Breast epithelium (tissue), 4 donors: ENCODE data around the gene DUSP23. TPM values are rescaled to one million over a fixed set of nuclear protein-coding genes. Genes with fewer than 3 reads are reported as not detected.

Experiments used
- DNase-seq, 2 donors: peaks; one replicate each; pipeline ENCODE4 v3.0.0-alpha.2; 2019; ENCODE audit warnings: low spot score in 2 of 2
- H3K27ac ChIP-seq, 2 donors: fragments of 200-600 bp; sonication (generic) in 1 of 2; one replicate each; pipeline ENCODE4 v1.5.1; 2016 to 2019; ENCODE audit warnings: mild to moderate bottlenecking in 1 of 2
- H3K27me3 ChIP-seq, 2 donors: fragments of 200-600 bp; sonication (generic) in 1 of 2; one replicate each; pipeline versions ENCODE4 v1.5.1 to v1.6.0; 2017 to 2019; ENCODE audit warnings: control low read depth in 1 of 2, mild to moderate bottlenecking in 1 of 2
- H3K36me3 ChIP-seq: fragments of 200-600 bp; one replicate; pipeline ENCODE4 v1.5.1; 2019
- H3K4me1 ChIP-seq, 2 donors: fragments of 200-600 bp; sonication (generic); one replicate each; pipeline ENCODE4 v1.5.1; 2016 to 2019; ENCODE audit warnings: control low read depth in 1 of 2
- H3K4me3 ChIP-seq, 3 donors: fragments of 200-600 bp; sonication (generic); 1 replicate in 2 of 3; 2 replicates in 1 of 3; pipeline ENCODE4 v1.5.1; 2016 to 2019; ENCODE audit warnings: mild to moderate bottlenecking in 3 of 3, moderate library complexity in 2 of 3
- H3K9me3 ChIP-seq, 2 donors: fragments of 200-600 bp; sonication (generic) in 1 of 2; one replicate each; pipeline ENCODE4 v1.5.1; 2016 to 2019; ENCODE audit warnings: control low read depth in 1 of 2
- POLR2A ChIP-seq: fragments of 450-650 bp; IDR thresholded peaks from one replicate; pipeline ENCODE4 v1.6.1; 2016; ENCODE audit warnings: antibody characterized with exemption, mild to moderate bottlenecking, moderate library complexity
- POLR2AphosphoS5 ChIP-seq, 3 donors: sonication (generic); formaldehyde crosslinking; IDR thresholded peaks; one replicate each; pipeline ENCODE4 v1.6.1; 2017; ENCODE audit warnings: antibody characterized with exemption in 3 of 3
- intact Hi-C: fragments of 100-400 bp; cut with DNase I; formaldehyde crosslinking; loops from one replicate; pipeline ENCODE4 v1.15.1; 2023; ENCODE audit warnings: low total_unique reads
- total RNA-seq, 3 donors: library from RNA; depleted of rRNA; stranded (reverse); fragments of >200 nt; gene quantifications; one replicate each; pipeline ENCODE4 v1.1.0, GENCODE V29; 2016
- TF ChIP-seq, protein P1 (sequence below), 3 donors: fragments of 450-650 bp; IDR thresholded peaks; one replicate each; pipeline ENCODE4 v1.5.1; 2016 to 2017; ENCODE audit warnings: antibody characterized with exemption in 3 of 3, mild to moderate bottlenecking in 3 of 3, moderate library complexity in 3 of 3

DUSP23 gene
- total RNA-seq, 3 donors from 2014 or later = 92.7 to 187 (median 147) TPM

DNA sequence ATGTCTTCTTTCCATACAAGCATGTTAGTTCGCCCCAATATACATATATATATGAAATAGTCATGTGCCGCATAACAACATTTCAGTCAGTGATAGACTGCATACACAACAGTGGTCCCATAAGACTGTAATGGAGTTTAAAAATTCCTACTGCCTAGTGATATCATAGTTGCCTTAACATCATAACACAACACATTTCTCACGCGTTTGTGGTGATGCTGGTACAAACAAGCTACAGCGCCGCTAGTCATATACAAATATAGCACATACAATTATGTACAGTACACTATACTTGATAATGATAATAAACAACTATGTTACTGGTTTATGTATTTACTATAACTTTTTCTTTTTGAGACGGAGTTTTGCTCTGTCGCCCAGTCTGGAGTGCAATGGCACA lies 35.2 kb downstream of the DUSP23 start:
- Histone ChIP-seq H3K4me3 (no peak overlapping the region), H3K27ac (no peak overlapping the region), H3K27me3 (no peaks in the 10 kb centered on the region), H3K36me3 (no peaks in the 10 kb centered on the region), H3K4me1 (no peaks in the 10 kb centered on the region), H3K9me3 (no peaks in the 10 kb centered on the region)
- DNase-seq = no peak
- intact Hi-C loops = no loop called here
- TF ChIP-seq, protein P1, sequence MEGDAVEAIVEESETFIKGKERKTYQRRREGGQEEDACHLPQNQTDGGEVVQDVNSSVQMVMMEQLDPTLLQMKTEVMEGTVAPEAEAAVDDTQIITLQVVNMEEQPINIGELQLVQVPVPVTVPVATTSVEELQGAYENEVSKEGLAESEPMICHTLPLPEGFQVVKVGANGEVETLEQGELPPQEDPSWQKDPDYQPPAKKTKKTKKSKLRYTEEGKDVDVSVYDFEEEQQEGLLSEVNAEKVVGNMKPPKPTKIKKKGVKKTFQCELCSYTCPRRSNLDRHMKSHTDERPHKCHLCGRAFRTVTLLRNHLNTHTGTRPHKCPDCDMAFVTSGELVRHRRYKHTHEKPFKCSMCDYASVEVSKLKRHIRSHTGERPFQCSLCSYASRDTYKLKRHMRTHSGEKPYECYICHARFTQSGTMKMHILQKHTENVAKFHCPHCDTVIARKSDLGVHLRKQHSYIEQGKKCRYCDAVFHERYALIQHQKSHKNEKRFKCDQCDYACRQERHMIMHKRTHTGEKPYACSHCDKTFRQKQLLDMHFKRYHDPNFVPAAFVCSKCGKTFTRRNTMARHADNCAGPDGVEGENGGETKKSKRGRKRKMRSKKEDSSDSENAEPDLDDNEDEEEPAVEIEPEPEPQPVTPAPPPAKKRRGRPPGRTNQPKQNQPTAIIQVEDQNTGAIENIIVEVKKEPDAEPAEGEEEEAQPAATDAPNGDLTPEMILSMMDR (IDR thresholded peaks at IDR 0.05) = no peak
- TF ChIP-seq POLR2A (no peak), POLR2AphosphoS5 (IDR thresholded peaks at IDR 0.05) (no peak)

DNA sequence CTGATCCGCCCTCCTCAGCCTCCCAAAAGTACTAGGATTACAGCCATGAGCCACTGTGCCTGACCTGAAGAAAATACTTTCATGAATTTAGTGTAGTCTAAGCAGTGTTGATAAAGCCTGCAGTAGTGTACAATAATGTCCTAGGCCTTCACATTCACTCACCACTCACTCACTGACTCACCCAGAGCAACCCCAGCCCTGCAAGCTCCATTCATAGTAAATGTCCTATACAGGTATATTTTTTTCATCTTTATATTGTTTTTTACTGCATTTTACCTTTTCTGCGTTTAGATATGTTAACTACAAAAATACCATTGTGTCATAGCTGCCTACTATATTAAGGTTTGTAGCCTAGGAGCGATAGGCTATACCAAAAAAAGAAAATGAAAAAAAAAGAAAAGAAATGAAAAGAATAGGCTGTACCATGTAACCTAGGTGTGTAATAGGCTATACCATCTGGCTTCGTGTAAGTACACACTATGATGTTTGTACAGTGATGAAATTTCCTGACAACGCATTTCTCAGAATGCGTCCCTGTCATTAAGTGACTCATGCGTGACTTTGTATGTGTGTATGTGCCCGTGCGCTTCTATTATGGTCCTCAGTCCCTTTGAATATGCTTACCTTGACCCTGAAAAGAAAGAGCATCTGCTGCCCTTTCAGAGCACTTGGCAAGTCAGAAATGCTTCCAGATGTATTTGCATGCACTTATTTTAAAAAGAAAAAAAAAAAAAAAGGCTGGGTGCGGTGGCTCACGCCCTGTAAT lies 36.7 kb downstream of the DUSP23 start:
- intact Hi-C loops = no loop called here
- peaks cover 0 to 3% of the 10 kb centered on the region in 2 donors for H3K27me3 ChIP-seq
- no peak overlapping the region for H3K4me3 ChIP-seq
- DNase-seq = no peak
- H3K27ac ChIP-seq = no peak overlapping the region
- TF ChIP-seq POLR2AphosphoS5 (IDR thresholded peaks at IDR 0.05) (no peak), POLR2A (no peak)
- TF ChIP-seq, protein P1 (IDR thresholded peaks at IDR 0.05) = no peak
- H3K9me3 ChIP-seq = no peaks in the 10 kb centered on the region
- H3K4me1 ChIP-seq = no peaks in the 10 kb centered on the region
- H3K36me3 ChIP-seq = no peaks in the 10 kb centered on the region

DNA sequence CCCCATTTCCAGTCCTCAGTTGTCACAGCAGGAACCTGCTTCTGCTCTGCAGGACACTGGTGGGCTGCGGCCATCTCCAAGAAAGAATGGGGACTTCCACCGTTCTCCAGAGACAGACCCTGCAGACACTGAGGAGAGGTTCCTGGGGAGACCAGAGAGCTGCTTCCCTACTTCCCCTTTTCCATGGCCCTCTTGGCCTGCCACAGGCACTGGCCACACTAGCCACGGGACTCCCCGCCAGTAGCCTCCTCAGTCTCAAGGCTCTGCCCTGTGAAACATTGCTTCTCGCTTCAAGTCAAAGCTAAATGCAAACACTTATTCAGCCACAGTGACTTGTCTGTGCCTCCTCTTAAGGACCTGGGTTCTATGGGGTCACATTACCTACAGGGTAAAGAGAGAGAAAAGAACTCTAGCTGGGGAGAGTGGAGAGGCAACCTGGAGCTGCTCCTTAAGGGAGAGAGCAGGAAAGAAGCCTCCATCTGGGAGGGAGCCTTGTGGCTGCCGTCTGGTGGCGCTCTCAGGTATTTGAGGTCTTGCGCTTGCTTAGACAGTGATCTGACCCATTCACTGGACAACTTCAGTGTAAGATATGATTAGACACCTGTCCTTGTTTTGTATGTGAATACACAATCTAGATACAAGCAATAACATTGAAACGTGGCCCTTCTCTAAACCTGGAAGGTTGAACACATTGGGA lies 40.6 kb downstream of the DUSP23 start:
- intact Hi-C loops = no loop called here
- Histone ChIP-seq H3K36me3 (no peaks in the 10 kb centered on the region), H3K27me3 (peaks cover 0 to 7% of the 10 kb centered on the region in 2 donors), H3K4me1 (no peaks in the 10 kb centered on the region), H3K4me3 (no peak overlapping the region), H3K27ac (no peak overlapping the region), H3K9me3 (no peaks in the 10 kb centered on the region)
- DNase-seq = no peak
- TF ChIP-seq POLR2A (no peak), POLR2AphosphoS5 (IDR thresholded peaks at IDR 0.05) (no peak)
- TF ChIP-seq, protein P1 (IDR thresholded peaks at IDR 0.05) = no peak

DNA sequence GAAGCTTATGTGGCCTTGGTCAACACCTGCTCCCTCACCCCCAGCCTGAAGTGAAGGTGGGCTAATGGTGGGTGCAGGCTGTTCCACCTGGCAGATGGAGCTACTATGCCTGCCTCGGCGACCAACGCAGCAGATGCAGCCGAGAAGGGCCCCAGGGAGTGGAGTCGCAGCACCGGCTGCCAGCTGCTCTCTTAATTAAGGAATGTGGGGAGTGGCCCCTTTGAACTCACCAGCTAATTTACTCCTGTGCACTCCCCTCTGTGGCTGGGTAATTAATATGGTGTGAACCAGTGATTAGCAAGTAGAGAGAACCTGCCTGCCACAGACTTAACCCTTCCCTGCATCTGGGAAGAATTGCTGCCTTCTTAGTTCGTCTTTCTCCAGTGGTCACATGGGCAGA lies 42.6 kb downstream of the DUSP23 start:
- no peak for DNase-seq
- intact Hi-C loops = no loop called here
- H3K36me3 ChIP-seq = no peaks in the 10 kb centered on the region
- no peak overlapping the region for H3K27ac ChIP-seq
- H3K9me3 ChIP-seq = no peaks in the 10 kb centered on the region
- no peak overlapping the region for H3K4me3 ChIP-seq
- H3K4me1 ChIP-seq = no peaks in the 10 kb centered on the region
- TF ChIP-seq, protein P1 (IDR thresholded peaks at IDR 0.05) = no peak
- TF ChIP-seq POLR2AphosphoS5 (IDR thresholded peaks at IDR 0.05) (no peak), POLR2A (no peak)
- peaks cover 0 to 7% of the 10 kb centered on the region in 2 donors for H3K27me3 ChIP-seq

DNA sequence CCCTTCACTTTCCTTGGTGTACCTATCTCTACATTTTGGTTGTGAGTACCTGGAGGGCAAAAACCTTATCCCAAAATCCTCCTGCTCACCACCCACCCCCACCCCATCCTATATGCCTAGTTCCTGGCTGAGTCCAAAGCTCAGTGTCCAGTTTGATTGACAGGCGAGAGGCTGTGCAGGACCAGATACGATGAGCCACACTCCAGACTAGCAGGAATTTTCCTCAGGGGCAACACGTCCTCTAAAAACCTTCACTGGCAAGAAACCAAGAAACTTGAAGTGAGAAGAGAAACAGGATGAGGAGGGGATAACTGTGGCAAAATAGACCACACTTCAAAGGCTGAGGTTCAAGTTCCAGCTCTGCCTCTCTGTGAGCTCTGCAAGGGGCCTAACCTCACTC lies 44.8 kb downstream of the DUSP23 start:
- no peak overlapping the region for H3K27ac ChIP-seq
- no peak for TF ChIP-seq POLR2AphosphoS5 (IDR thresholded peaks at IDR 0.05)
- H3K36me3 ChIP-seq = no peaks in the 10 kb centered on the region
- H3K27me3 ChIP-seq = peaks cover 0 to 7% of the 10 kb centered on the region in 2 donors
- no peak for DNase-seq
- H3K9me3 ChIP-seq = no peaks in the 10 kb centered on the region
- H3K4me1 ChIP-seq = no peaks in the 10 kb centered on the region
- intact Hi-C loops = no loop called here
- H3K4me3 ChIP-seq = no peak overlapping the region
